ENCODE results near the gene ZNF799.
A peak's percentile ranks its signal among the peaks of the same experiment; 100 is the strongest.
"Not testable (repeated sequence)": the region's sequence is repeated elsewhere in the genome, so short reads cannot be mapped to it uniquely, and the experiment has no call there.

ZNF799 gene

DNA sequence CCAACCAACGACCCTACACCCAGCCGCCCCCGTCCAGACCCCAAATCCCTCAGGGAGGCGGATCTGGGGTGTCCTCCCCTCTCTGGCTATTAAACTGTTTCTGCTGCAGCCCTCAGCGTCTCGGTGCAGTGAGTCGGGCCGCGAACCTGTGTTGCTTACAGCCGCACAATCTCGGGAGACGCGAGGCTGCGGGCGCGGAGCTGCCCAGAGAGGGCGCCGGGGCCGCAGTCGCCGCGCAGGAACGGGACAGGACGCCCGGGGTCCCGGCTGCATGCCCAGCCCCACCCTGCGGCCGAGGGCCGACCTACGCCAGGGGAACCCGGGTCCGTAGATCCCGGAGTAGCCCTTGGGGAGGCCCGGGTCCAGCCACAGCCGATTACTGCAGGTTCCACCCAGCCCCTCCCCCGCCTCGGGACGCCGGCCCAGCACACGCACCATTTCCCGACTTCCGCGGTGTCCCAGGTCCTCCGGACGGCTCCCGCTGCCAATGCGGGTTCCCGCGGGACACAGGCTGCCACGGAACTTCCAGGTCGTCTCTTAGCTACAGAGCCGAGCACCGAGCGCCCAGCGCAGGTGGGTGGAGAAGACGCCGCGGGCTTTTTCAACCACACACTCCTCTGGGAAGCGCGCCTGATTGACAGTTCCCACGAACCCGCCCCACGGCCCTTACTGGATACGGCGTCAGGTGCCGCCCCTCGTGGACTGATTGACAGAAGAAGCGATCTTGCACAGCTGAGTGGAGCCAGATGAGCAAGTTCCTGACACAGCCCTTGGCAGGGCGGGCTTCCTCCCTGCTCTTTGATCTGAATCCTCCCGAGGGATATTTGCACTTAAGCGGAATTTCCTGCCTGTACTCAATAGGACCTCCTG is at the start of gene ZNF799:
ZNF799 (minus strand) TSS at position 639 of the 870 bp plus-strand sequence; CDS start at position 438, 201 bp downstream.
- DNase-seq (ENCODE audit: low read depth in 4 of 4, low spot score in 1 of 4), result peak; percentile 67 to 92 (median 75)

DNA sequence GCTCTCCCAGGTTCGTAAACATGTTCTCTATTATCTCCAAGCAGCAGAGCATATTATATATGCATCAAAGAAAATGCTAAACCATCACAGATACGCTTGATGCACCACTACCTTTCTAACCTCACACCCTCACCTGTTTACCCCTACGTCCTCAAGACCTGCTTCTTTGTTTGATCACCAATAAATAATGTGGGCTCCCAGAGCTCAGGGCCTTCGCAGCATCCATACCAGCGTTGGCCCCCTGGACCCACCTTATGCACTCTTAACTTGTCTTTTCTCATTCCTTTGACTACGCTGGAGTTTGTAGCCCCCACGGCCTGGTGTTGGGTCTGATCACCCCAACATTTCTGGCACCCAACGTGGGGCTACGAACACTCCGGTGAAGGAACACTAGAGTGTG is 49.8 kb upstream of the ZNF799 start:
- no peak for DNase-seq (ENCODE audit: low read depth in 4 of 4, low spot score in 1 of 4)

DNA sequence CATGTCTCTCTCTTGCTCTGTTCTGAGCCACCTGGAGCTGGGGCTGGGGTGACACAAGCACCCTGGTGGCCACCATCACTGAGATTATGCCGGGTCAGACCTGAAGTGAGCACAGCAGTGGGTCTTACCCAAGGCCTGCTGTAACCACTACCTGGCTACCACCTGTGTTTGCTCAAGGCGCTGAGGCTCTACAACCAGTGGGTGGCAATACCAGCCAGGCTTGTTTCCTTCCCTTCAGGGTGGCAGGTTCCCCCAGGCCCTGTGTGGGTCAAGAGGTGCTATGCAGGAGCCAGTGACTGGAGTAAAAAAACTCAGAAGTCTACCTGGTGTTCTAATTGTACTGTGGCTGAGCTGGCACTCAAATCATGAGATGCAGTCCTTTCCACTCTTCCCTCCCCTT is 47.7 kb upstream of the ZNF799 start:
- no peak for DNase-seq (ENCODE audit: low read depth in 4 of 4, low spot score in 1 of 4)

DNA sequence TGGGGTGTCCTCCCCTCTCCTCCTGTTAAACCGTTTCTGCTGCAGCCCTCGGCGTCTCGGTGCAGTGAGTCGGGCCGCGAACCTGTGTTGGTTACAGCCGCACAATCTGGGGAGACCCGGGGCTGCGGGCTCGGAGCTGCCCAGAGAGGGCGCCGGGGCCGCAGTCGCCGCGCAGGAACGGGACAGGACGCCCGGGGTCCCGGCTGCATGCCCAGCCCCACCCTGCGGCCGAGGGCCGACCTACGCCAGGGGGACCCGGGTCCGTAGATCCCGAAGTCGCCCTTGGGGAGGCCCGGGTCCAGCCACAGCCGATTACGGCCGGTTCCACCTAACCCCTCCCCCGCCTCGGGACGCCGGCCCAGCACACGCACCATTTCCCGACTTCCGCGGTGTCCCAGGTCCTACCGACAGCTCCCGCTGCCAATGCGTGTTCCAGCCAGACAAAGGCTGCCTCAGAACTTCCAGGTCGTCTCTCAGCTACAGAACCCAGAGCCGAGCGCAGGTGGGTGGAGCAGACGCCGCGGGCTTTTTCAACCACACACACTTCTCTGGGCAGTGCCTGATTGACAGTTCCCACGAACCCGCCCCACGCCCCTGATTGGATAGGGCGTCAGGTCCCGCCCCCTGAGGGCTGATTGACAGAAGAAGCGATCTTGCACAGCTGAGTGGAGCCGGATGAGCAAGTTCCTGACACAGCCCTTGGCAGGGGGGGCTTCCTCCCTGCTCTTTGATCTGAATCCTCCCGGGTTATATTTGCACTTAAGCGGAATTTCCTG is 39.7 kb upstream of the ZNF799 start, which contains the start of gene ZNF443:
ZNF443 (minus strand) TSS at position 481 of the 776 bp plus-strand sequence; CDS start at position 374, 107 bp downstream.
- peak; percentile 93 to 98 (median 97) for DNase-seq (ENCODE audit: low read depth in 4 of 4, low spot score in 1 of 4)

DNA sequence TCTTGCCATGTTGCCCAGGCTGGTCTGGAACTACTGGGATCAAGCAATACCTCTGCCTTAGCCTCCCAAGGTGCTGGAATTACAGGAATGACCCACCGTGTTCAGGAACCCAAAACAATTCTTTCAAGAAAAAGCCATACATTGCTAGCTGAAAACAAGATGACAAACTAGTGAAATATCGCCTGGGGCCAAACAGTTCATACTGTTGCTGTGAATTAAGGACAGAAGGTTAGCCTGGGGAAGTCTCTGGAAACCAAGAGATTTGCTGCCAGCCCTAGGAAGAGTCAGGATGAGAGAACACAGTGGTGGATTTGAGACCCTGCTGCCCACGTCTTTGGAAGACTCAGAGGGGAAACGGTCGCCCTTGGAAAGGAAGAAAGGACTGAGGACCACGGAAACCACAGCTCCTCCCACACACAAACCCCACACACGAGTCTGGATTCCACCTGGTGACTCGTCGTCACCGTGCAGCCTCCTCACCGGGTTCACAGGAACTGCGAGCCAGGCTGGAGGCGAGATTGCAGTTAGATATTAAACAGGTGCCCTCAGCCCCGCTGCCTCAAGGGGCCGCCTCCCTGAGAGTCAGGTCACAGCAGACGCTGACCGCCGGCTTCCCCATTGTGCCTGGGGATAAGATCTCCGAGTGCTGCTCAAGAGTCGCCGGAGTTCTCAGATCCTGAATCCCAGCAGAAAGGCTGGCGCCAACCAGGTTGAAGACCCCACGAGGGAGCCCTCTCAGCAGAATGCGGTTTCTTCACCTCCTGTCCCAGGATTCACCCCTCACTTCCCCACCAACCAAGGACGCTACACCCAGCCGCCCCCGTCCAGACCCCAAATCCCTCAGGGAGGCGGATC is 38.8 kb upstream of the ZNF799 start:
- DNase-seq (ENCODE audit: low read depth in 4 of 4, low spot score in 1 of 4), result peak in 2 of 4 experiments; percentile 12 to 49

DNA sequence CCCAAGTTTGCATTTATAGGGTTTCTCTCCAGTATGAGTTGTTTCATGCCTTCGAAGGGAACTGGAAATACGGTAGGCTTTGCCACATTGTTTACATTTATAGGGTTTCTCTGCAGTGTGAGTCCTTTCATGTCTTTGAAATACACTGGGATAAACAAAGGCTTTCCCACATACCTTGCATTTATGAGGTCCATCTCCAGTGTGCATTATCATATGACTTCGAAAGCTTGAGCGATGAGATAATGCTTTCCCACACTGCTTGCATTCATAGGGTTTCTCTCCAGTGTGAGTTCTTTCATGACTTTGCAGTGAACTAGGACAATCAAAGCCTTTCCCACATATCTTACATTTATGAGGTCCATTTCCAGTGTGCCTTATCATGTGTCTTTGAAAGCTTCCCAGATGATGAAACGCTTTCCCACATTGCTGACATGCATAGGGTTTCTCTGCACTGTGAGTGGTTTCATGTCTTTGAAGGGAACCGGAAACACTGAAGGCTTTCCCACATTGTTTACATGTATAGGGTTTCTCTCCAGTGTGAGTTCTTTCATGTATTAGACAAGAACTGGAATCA is 29.7 kb upstream of the ZNF799 start:
- not testable (repeated sequence) for DNase-seq (ENCODE audit: low read depth in 4 of 4, low spot score in 1 of 4)

DNA sequence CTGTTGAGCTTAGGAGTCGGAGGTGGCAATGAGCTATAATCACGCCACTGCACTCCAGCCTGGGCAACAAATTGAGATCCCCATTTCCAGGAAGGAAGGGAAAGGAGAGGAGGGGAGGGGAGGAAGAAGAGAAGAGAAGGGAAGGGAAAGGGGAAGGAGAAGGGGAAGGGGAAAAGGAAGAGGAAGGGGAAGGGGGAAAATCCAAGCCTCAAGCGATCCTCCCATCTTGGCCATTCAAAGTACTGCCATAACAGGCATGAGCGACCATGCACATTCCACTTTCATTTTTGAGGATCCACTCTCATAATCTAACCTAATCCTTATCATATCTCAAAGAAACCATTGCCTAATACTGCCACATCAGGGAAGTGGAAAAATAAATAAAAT is 24.8 kb upstream of the ZNF799 start:
- no peak for DNase-seq (ENCODE audit: low read depth in 4 of 4, low spot score in 1 of 4)

DNA sequence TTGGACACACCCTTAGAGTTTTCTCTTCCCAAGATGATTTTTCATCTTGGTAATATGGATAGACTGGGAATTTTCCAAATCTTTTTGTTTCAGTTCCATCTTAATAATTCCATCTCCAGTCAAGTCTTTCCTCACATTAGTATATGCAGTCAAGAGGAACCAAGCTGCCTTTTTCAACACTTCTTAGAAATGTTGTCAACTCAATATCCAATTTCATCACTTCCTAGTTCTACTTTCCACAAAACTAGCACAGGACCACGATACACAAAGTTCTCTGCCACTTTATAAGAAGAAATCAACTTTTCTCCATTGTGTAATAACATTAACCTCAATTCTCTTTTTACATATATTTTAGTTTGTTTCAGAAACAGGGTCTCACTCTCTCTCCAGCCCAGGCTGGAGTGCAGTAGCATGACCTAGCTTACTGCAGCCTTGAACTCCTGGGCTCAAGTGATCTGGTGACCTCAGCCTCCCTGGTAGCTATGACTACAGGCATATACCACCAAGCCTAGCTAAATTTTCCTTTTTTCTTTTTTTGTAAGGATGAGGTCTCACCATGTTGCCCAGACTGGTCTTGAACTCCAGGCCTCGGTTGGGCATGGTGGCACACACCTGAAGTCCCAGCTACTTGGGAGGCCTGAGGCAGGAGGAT is 24.3 kb upstream of the ZNF799 start:
- DNase-seq (ENCODE audit: low read depth in 4 of 4, low spot score in 1 of 4), result no peak

DNA sequence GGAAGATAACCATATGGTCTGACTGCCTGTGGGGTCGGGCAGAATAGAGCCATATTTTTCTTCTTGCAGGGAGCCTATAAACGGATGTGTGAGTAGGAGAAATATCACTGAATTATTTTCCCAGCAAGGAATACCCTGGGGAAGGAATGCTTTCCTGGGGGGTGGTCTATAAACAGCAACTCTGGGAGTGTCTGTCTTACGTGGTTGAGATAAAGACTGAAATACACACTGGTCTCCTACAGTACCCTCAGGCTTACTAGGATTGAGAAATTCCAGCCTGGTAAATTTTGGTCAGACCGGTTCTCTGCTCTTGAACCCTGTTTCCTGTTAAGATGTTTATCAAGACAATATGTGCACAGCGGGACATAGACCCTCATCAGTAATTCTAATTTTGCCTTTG is 16.2 kb upstream of the ZNF799 start:
- not testable (repeated sequence) for DNase-seq (ENCODE audit: low read depth in 4 of 4, low spot score in 1 of 4)

DNA sequence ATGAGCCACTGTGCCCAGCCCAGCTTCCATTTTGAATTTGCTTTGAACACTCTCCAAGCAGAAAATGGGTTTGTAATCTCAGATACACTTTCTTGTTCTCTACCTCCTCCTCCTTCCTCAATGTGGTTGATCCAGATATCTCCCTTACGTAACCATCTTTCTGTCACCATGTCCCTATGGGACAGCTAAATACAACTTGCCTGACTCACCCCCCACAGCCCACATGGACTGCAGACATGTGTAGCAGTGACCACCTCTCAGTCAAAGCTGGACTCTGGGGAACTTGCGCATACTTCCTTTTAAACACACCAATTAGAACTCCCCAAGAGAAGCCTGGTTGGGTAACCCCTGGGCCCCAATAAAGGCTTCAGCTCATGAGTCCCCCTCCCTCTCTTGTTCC is 10.8 kb upstream of the ZNF799 start:
- no peak for DNase-seq (ENCODE audit: low read depth in 4 of 4, low spot score in 1 of 4)

DNA sequence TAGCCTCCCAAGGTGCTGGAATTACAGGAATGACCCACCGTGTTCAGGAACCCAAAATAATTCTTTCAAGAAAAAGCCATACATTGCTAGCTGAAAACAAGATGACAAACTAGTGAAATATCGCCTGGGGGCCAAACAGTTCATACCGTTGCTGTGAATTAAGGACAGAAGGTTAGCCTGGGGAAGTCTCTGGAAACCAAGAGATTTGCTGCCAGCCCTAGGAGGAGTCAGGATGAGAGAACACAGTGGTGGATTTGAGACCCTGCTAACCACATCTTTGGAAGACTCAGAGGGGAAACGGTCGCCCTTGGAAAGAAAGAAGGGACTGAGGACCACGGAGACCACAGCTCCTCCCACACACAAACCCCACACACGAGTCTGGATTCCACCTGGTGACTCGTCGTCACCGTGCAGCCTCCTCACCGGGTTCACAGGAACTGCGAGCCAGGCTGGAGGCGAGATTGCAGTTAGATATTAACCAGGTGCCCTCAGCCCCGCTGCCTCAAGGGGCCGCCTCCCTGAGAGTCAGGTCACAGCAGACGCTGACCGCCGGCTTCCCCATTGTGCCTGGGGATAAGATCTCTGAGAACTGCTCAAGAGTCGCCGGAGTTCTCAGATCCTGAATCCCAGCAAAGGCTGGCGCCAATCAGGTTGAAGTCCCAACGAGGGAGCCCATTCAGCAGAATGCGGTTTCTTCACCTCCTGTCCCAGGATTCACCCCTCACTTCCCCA is 1.0 kb downstream of the ZNF799 start:
- DNase-seq (ENCODE audit: low read depth in 4 of 4, low spot score in 1 of 4), result not testable (repeated sequence)

DNA sequence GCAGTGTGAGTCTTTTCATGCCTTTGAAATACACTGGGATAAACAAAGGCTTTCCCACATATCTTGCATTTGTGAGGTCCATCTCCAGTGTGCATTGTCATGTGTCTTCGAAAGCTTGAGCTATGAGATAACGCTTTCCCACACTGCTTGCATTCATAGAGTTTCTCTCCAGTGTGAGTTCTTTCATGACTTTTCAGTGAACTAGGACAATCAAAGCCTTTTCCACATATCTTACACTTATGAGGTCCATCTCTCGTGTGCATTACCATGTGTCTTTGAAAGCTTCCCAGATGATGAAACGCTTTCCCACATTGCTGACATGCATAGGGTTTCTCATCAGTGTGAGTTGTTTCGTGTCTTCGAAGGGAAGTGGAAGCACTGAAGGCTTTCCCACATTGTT is 9.9 kb downstream of the ZNF799 start:
- not testable (repeated sequence) for DNase-seq (ENCODE audit: low read depth in 4 of 4, low spot score in 1 of 4)

DNA sequence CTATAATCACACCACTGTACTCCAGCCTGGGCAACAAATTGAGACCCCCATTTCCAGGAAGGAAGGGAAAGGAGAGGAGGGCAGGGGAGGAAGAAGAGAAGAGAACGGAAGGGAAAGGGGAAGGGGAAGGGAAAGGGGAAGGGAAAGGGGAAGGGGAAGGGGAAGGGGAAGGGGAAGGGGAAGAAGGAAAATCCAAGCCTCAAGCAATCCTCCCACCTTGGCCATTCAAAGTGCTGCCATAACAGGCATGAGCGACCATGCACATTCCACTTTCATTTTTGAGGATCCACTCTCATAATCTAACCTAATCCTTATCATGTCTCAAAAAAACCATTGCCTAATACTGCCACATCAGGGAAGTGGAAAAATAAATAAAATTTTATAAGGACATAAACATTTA is 14.7 kb downstream of the ZNF799 start:
- DNase-seq (ENCODE audit: low read depth in 4 of 4, low spot score in 1 of 4), result not testable (repeated sequence)

DNA sequence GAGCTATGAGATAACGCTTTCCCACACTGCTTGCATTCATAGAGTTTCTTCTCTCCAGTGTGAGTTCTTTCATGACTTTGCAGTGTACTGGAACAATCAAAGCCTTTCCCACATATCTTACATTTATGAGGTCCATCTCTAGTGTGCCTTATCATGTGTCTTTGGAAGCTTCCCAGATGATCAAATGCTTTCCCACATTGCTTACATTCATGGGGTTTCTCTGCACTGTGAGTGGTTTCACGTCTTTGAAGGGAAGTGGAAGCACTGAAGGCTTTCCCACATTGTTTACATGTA is 20.7 kb downstream of the ZNF799 start:
- no peak for DNase-seq (ENCODE audit: low read depth in 4 of 4, low spot score in 1 of 4)

DNA sequence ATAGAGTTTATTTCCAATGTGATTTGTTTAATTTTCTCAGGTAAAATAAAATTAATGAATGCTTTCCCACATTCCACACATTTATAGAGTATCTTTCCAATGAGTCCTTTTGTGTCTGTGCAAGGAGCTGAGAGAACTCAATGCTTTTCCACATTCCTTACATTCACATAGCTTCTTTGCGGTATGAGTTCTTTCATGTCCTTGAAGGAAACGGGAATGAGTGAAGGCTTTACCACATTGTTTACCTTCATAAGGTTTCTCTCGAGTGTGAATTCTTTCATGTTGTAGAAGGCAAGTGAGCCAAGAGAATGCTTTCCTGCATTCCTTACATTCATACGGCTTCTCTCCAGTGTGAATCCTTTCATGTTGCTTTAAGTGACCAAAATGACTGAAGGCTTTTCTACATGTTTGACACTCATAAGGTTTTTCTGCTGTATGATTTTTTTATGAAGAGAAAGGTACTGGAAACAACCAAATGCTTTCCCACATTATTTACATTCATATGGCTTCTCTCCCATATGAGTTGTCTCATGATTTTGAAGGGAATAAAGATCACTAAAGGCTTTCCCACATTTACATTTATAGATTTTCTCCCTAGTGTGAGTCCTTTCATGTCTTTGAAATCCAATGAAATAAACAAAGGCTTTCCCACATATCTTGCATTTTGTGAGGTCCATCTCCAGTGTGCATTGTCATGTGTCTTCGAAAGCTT is 21.2 kb downstream of the ZNF799 start:
- no peak for DNase-seq (ENCODE audit: low read depth in 4 of 4, low spot score in 1 of 4)

DNA sequence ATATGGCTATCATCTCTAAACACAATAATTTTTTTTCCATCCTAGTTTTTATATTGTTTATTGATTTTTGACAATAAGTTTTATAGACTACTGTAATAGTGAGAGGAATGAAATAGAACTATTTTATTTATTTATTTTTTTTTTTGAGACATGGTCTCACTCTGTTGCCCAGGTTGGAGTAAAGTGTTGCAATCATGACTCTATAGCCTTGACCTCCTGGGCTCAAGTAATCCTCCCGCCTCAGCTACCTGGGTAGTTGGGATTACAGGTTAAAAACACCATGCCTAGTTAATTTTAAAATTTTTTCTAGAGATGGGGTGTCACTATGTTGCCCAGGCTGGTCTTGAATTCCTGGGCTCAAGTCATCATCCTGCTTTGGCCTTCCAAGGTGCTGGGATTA is 27.0 kb downstream of the ZNF799 start:
- no peak for DNase-seq (ENCODE audit: low read depth in 4 of 4, low spot score in 1 of 4)

DNA sequence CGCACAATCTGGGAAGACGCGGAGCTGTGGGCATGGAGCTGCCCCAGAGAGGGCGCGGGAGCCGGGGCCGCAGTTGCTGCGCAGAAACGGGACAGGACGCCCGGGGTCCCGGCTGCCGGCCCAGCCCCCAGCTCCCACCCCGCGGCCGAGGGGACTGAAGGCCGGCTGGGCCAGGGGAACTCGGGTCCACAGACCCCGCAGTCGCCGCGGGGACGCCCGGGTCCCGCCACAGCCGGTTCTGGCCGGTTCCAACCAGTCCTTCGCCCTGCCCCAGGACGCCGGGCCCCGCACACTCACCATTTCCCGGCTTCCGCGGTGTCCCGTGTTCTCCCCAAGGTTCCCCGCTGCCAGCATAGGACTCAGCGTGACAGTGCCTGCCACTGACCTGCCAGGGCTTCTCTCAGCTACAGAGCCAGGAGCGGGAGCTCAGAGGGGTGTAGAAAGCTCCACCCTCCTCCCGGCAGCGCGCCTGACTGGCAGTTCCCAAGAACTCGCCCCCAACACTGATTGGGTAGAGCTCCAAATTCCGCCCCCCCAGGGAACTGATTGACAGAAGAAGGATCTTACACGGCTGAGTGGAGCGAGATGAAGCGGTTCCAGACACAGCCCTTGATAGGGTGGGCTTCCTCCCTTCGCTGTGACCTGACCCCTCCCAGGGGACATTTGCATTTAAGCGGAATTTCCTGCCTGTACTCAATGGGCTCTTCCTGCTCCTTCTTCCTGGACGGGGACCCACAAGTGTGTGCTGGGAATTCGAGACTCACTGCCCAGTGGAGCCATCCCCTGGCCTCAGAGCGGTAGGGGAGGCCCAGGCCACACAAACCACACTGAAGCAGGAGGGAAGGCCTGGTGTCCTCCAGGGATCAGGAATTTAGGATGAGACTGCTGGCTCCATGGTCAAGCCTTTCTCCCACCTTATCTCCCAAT is 35.6 kb downstream of the ZNF799 start, which contains the start of gene ZNF442:
ZNF442 (minus strand) TSS at position 448 of the 927 bp plus-strand sequence. CDS start 2,052 bp downstream, outside the sequence.
- DNase-seq (ENCODE audit: low read depth in 4 of 4, low spot score in 1 of 4), result peak; percentile 66 to 89 (median 80)
